H1 (cell line): ENCODE measurements around the gene CWH43.
"Not testable (repeated sequence)": the region's sequence is repeated elsewhere in the genome, so short reads cannot be mapped to it uniquely, and the experiment has no call there.

ENCODE experiments used
- BRCA1 ChIP-seq: IDR thresholded peaks from 2 replicates; pipeline ENCODE4 v1.6.1; 2012; ENCODE audit warnings: low read depth, low read length, improper control_type of control experiment
- EP300 ChIP-seq, 2 experiments: IDR thresholded peaks; 1 replicate in 1 of 2; 2 replicates in 1 of 2; pipeline ENCODE4 v1.6.1; 2011 to 2012; ENCODE audit warnings: low read depth in 2 of 2, low read length in 2 of 2, mild to moderate bottlenecking in 2 of 2, borderline replicate concordance in 1 of 2, inconsistent platforms in 1 of 2, moderate library complexity in 1 of 2
- EZH2 ChIP-seq: fragments of 200-600 bp; sonication (generic); IDR thresholded peaks from 2 replicates; pipeline ENCODE4 v1.7.1; 2012; ENCODE audit warnings: low read depth, mild to moderate bottlenecking, moderate library complexity, low read length, inconsistent platforms; ENCODE audit not compliant: severe bottlenecking
- HDAC2 ChIP-seq, 2 experiments: fragments of 300-600 bp in 1 of 2; sonication (generic) in 1 of 2; IDR thresholded peaks; 2 replicates each; pipeline ENCODE4 v1.6.1; 2011 to 2012; ENCODE audit warnings: low read depth in 2 of 2, low read length in 2 of 2, mild to moderate bottlenecking in 2 of 2, moderate library complexity in 2 of 2, borderline replicate concordance in 1 of 2, inconsistent platforms in 1 of 2
- MAFK ChIP-seq: IDR thresholded peaks from 2 replicates; pipeline ENCODE4 v1.6.1; 2012; ENCODE audit warnings: low read depth, mild to moderate bottlenecking, improper control_type of control experiment, low read length
- POLR2A ChIP-seq, 2 experiments: IDR thresholded peaks; 1 replicate in 1 of 2; 2 replicates in 1 of 2; pipeline ENCODE4 v1.6.1; 2011; ENCODE audit warnings: low read depth in 2 of 2, low read length in 2 of 2, mild to moderate bottlenecking in 2 of 2; ENCODE audit errors: control extremely low read depth in 1 of 2
- POLR2AphosphoS5 ChIP-seq: IDR thresholded peaks from 2 replicates; pipeline ENCODE4 v1.6.1; 2011; ENCODE audit warnings: low read depth, low read length
- RAD21 ChIP-seq, 2 experiments: IDR thresholded peaks in 1 of 2; conservative IDR thresholded peaks in 1 of 2; 2 replicates each; pipeline ENCODE4 v1.6.1; 2011; ENCODE audit warnings: low read depth in 2 of 2, low read length in 2 of 2, improper control_type of control experiment in 1 of 2, inconsistent platforms in 1 of 2, mild to moderate bottlenecking in 1 of 2, moderate library complexity in 1 of 2
- RXRA ChIP-seq: IDR thresholded peaks from 2 replicates; pipeline ENCODE4 v1.6.1; 2011; ENCODE audit warnings: low read depth, mild to moderate bottlenecking, low read length, moderate library complexity; ENCODE audit not compliant: insufficient read depth
- ZNF274 ChIP-seq: IDR thresholded peaks from 2 replicates; pipeline ENCODE4 v1.7.0; 2012; ENCODE audit warnings: low read length, borderline replicate concordance; ENCODE audit errors: extremely low read depth
- TF ChIP-seq, protein P1 (sequence below), 3 experiments: IDR thresholded peaks; 1 replicate in 2 of 3; 2 replicates in 1 of 3; pipeline versions ENCODE4 v1.5.1 to v1.6.1; 2011; ENCODE audit warnings: low read length in 3 of 3, mild to moderate bottlenecking in 3 of 3, inconsistent platforms in 2 of 3, low read depth in 1 of 3, moderate library complexity in 1 of 3; ENCODE audit not compliant: insufficient read depth in 1 of 3; ENCODE audit errors: control extremely low read depth in 1 of 3
- TF ChIP-seq, protein P2 (sequence below): IDR thresholded peaks from 2 replicates; pipeline ENCODE4 v1.6.1; 2012; ENCODE audit warnings: low read length, inconsistent platforms
- TF ChIP-seq, protein P3 (sequence below): IDR thresholded peaks from 2 replicates; pipeline ENCODE4 v1.6.1; 2011; ENCODE audit warnings: low read depth, mild to moderate bottlenecking, low read length; ENCODE audit not compliant: insufficient read depth

DNA sequence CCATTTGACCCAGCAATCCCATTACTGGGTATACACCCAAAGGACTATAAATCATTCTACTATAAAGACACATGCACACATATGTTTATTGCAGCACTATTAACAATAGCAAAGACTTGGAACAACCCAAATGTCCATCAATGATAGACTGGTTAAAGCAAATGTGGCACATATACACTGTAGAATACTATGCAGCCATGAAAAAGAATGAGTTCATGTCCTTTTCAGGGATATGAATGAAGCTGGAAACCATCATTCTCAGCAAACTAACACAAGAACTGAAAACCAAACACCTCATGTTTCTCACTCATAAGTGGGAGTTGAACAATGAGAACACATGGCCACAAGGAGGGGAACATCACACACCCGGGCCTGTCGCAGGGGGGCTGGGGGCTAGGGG lies 2.1 kb upstream of the CWH43 start:
- TF ChIP-seq, protein P1, sequence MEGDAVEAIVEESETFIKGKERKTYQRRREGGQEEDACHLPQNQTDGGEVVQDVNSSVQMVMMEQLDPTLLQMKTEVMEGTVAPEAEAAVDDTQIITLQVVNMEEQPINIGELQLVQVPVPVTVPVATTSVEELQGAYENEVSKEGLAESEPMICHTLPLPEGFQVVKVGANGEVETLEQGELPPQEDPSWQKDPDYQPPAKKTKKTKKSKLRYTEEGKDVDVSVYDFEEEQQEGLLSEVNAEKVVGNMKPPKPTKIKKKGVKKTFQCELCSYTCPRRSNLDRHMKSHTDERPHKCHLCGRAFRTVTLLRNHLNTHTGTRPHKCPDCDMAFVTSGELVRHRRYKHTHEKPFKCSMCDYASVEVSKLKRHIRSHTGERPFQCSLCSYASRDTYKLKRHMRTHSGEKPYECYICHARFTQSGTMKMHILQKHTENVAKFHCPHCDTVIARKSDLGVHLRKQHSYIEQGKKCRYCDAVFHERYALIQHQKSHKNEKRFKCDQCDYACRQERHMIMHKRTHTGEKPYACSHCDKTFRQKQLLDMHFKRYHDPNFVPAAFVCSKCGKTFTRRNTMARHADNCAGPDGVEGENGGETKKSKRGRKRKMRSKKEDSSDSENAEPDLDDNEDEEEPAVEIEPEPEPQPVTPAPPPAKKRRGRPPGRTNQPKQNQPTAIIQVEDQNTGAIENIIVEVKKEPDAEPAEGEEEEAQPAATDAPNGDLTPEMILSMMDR (IDR thresholded peaks at IDR 0.05; ENCODE audit: control extremely low read depth in 1 of 3, insufficient read depth in 1 of 3, low read depth in 1 of 3, low read length in 3 of 3), result not testable (repeated sequence)
- TF ChIP-seq EZH2; BRCA1; ZNF274; POLR2A (IDR thresholded peaks at IDR 0.05; ENCODE audit: control extremely low read depth in 1 of 2, low read depth in 2 of 2, low read length in 2 of 2); RXRA; EP300 (IDR thresholded peaks at IDR 0.05; ENCODE audit: borderline replicate concordance in 1 of 2, low read depth in 2 of 2, low read length in 2 of 2); MAFK; POLR2AphosphoS5; RAD21 (IDR thresholded peaks at IDR 0.05 in 1 of 2, conservative IDR thresholded peaks at IDR 0.05 in 1 of 2; ENCODE audit: low read depth in 2 of 2, low read length in 2 of 2); HDAC2 (IDR thresholded peaks at IDR 0.05; ENCODE audit: borderline replicate concordance in 1 of 2, low read depth in 2 of 2, low read length in 2 of 2): not testable (repeated sequence)
- TF ChIP-seq, protein P2, sequence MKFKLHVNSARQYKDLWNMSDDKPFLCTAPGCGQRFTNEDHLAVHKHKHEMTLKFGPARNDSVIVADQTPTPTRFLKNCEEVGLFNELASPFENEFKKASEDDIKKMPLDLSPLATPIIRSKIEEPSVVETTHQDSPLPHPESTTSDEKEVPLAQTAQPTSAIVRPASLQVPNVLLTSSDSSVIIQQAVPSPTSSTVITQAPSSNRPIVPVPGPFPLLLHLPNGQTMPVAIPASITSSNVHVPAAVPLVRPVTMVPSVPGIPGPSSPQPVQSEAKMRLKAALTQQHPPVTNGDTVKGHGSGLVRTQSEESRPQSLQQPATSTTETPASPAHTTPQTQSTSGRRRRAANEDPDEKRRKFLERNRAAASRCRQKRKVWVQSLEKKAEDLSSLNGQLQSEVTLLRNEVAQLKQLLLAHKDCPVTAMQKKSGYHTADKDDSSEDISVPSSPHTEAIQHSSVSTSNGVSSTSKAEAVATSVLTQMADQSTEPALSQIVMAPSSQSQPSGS, result not testable (repeated sequence)
- TF ChIP-seq, protein P3, sequence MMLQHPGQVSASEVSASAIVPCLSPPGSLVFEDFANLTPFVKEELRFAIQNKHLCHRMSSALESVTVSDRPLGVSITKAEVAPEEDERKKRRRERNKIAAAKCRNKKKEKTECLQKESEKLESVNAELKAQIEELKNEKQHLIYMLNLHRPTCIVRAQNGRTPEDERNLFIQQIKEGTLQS, result not testable (repeated sequence)
